ENCODE data around the gene CUBN.

The CUBN gene

GRCh38 chr10:17109046-17109445 is 20.6 kb downstream of the CUBN start:
- DNase-seq (ENCODE audit: low read depth in 2 of 2), result no peak

- no peak for DNase-seq (ENCODE audit: low read depth in 2 of 2)
Measured at GRCh38 chr10:17106991-17107390, 22.6 kb downstream of the CUBN start.

- no peak for DNase-seq (ENCODE audit: low read depth in 2 of 2)
Measured at GRCh38 chr10:17101910-17102266, 27.7 kb downstream of the CUBN start.

DNA sequence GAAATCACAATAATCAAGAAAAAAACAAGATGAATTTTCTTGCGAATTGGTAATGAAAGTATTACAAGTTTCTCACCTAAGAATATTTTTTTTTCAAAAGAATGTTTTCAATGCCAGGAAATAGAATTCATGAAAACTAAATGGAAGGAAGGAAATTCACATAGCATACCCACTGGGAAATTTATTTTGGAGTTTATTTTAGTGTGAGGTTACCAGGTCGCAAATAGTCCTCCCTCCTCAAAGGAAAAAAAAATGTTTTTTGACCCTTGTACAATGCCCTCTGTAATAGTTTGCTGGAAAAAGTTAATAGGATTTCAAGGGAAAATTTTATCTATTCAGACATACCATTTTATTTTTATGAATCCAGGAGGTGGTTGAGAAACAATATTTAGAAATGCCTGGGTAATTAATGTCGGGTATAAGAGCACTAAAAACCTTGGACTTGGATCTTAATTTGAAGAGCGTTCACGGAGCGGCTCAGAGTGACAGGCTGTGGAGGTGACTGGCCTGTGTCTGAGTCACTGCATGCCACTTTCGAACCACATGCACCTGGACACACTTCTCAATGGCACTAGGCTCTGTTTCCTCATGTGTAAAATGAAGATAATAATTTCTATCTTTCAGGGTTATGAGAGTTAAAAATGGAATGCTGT is 28.2 kb downstream of the CUBN start:
- DNase-seq (ENCODE audit: low read depth in 2 of 2), result no peak

- no peak for DNase-seq (ENCODE audit: low read depth in 2 of 2)
Measured at GRCh38 chr10:17100586-17100985, 29.0 kb downstream of the CUBN start.

- DNase-seq (ENCODE audit: low read depth in 2 of 2), result no peak
Measured at GRCh38 chr10:17098012-17098411, 31.6 kb downstream of the CUBN start.

GRCh38 chr10:17094844-17095243 is 34.8 kb downstream of the CUBN start:
- no peak for DNase-seq (ENCODE audit: low read depth in 2 of 2)

DNA sequence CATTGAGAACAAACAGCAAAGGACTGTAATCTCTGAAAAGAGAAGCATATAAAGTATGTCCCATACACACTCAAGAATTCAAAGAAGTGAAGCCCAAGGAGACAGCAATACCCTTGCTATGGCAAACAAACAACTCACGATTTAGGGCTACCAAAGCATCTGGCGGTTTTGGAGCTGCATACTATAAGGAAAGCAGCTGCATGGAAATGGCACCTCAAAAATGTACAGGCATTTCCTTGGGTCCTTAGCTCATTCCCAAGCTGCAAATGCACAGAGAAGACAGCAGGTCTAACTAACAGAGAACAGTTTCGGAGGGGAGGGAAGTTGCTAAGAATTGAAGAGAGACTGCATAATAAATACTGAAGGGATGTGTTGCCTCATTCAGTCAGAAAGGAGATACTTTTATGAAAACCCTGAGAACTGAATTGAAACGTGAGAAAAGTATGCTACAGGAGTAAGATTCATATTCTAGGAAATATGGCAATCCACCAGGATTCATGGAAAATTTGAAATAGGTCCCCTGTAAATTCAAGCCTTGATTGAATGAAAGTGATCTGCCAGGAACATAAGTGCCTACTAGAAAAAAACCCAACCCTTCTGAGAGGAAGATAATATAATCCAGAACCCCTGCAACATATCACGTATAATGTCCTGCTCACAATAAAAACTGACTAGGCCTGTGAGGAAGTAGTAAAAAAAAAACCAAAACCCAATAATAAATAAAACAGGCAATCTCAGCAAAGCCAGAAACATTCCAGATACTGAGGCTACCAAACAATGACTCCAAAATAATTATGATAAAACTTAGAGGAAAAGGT is 36.4 kb downstream of the CUBN start:
- DNase-seq (ENCODE audit: low read depth in 2 of 2), result no peak

DNA sequence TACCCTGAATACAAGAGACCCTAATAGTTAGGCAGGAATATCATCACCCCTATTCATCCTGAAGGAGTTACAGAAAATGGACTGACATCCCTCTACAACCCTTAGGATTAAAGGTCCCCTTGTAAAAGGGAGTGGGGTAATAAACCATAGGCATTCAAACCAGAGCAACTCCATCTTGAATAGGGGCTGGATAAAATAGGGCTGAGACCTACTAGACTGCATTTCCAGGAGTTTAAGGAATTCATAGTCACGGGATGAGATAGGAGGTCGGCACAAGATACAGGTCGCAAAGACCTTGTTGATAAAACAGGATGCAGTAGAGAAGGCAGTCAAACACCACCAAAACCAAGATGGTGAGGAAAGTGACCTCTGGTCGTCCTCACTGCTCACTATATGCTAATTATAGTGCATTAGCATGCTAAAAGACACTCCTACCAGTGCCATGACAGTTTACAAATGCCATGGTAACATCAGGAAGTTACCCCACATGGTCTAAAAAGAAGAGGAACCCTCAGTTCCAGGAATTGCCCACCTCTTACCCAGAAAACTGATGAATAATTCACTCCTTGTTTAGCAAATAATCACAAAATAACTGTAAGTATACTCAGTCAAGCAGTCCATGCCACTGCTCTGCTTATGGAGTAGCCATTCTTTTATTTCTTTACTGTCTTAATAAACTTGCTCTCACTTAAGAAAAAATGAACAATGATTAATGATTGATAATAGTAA is 37.2 kb downstream of the CUBN start:
- no peak for DNase-seq (ENCODE audit: low read depth in 2 of 2)

- DNase-seq (ENCODE audit: low read depth in 2 of 2), result no peak
Measured at GRCh38 chr10:17088118-17088806, 41.3 kb downstream of the CUBN start.

- DNase-seq (ENCODE audit: low read depth in 2 of 2), result no peak
Measured at GRCh38 chr10:17086865-17087367, 42.7 kb downstream of the CUBN start.

- no peak for DNase-seq (ENCODE audit: low read depth in 2 of 2)
Measured at GRCh38 chr10:17085011-17085725, 44.4 kb downstream of the CUBN start.

DNA sequence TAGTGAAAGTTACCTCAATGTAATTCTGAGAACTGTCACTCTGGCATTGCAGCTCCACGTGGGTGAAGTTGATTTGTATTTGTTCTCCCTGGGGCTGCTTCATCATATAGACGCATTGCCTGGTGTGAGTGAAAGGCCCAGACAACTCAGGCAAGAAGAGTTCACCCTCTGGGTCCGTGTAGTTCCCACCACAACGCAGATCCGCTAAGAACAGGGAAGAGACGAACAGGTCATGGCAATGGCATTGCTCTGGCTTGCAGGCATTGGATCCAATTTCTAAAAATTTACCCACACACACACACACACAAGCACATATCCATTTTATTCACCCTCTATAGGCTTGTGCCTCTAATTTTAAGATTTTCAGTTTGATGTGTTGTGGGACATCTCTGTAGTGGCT is 45.4 kb downstream of the CUBN start:
- DNase-seq (ENCODE audit: low read depth in 2 of 2), result no peak

- no peak for DNase-seq (ENCODE audit: low read depth in 2 of 2)
Measured at GRCh38 chr10:17081431-17081830, 48.2 kb downstream of the CUBN start.

DNA sequence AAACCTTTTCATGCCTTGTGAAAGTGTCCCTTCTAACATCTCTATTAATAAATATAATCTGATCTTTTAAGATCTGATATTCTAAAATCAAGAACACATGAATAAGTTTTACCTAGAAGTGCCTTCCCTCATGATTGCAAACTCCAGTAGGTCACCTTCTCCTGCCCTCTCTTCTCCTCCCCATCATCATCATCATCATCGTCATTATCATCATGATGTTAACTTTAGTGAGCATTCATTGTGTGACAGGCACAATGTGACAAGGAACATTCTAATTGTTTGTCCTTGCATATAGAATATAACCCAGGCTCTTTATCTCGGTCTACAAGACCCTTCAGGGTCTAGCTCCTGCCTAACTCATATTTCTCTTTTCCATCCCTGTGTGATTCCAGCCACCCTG is 51.7 kb downstream of the CUBN start:
- no peak for DNase-seq (ENCODE audit: low read depth in 2 of 2)

DNA sequence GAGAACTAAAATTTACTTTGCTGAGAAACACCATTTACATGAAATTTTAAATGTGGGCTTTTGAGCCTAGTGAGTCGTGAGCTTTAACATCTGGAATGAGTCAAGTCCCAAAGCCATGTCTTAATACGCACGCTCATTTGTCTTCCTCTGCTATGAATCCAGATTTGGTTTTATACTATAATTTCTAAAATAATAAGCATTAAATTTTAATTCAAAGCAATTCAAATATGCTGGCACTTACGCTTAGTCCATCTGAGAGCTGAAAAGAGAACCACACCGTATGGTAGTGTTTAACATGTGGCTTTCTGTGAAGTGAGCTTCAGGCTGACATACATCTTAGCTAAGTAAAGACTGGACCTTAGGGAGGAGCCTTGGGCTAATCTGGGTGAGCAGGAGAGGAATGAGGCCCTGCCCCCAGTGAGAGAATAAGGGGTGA is 52.2 kb downstream of the CUBN start:
- DNase-seq (ENCODE audit: low read depth in 2 of 2), result no peak

- no peak for DNase-seq (ENCODE audit: low read depth in 2 of 2)
Measured at GRCh38 chr10:17076626-17077345, 52.8 kb downstream of the CUBN start.

DNA sequence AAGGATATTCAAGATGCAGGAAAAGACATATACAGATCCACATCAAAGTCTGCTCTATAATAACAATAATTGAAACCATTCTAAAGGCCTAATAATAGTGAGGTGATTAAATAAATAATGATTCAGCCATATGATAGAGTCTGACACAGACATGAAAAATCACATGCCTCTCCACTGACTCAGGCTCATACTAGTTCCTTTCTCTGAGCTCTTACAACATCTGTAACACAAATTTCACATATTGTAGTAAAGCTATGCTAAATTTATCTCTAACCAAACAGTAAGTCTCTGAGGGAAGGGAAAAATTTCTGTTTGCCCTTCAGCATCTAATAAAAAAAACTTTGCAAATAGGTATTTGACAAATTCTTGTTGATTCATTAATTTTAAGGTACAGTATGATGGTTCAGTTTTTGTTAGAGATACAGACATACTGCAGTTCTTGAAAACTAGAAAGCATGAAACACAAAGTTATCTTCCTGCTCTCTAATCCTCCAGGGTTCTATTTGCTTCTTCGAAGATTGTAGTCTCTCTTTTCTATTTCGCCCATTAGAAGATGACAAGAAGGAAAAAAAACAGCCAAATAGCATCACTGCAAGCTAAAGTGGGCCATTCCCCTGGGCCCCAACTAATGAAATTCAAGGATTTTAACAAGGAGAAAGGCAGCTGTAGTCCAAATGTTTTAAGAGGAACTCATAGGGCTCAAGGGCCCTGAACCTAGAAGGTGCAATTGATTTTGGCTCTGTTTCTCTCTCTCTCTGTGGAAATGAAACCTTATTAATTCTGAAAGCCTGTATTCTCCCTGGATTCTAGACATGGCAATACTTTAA is 53.9 kb downstream of the CUBN start:
- DNase-seq (ENCODE audit: low read depth in 2 of 2), result no peak

DNA sequence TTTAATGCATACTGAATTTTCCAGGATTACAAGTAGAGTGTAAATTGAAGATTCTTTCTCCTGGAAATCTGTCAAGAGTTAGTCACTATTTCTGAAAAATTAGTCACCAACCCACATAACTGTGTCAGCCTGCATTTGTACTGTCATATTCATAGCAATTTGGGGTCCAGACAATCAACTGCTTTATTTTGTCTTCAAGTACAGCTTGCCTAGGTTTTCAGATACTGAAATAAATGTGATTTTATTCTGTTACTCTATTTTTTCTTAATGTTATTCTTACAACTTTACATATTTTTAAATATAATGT is 55.1 kb downstream of the CUBN start:
- DNase-seq (ENCODE audit: low read depth in 2 of 2), result no peak
